ENCODE results near the gene RPS3.

DNA sequence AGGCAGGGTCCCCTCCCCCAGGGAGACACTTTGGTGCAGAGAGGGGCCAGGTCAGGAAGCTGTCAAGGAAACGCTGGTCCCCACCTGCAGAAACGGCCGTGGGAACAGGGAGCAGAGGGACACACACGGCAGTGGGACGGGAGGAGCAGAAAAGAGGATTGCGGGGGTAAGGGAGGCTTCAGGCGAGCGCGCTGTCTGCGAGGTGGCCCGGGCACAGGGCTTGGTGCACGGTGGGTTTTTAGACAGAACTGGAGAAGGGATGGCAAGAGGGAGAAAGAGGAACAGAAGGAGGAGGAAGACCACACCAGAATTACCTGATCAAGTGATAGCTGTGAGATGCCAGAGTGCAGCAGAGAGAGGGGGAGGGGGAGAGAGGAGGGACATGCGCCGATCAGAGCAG, 39.7 kb downstream of the RPS3 start:
- TF ChIP-seq SUZ12 (IDR thresholded peaks at IDR 0.05; ENCODE audit: extremely low read depth, insufficient read depth, insufficient read length) (no peak), YY1 (IDR thresholded peaks at IDR 0.05; ENCODE audit: insufficient read depth, insufficient read length) (no peak), ZNF274 (IDR thresholded peaks at IDR 0.05; ENCODE audit: low read depth, low read length) (no peak)
